M059J (cell line): ENCODE results near the gene CHPF. TPM values are rescaled to one million over a fixed set of nuclear protein-coding genes. Genes with fewer than 3 reads are reported as not detected.

Source experiments
- DNase-seq: peaks from one replicate; pipeline ENCODE4 v3.0.0-alpha.2; 2012; ENCODE audit warnings: low read depth
- total RNA-seq: library from RNA; depleted of rRNA; stranded (reverse); fragments of >200 nt; shearing (Covaris generic); gene quantifications from 2 replicates; pipeline ENCODE4 v1.2.3, GENCODE V29; 2014

The CHPF gene
- total RNA-seq, 1 experiment from 2014 or later: 227 TPM

- DNase-seq: no peak
Measured at GRCh38 chr2:219533930-219534661, 9.5 kb downstream of the CHPF start.

GRCh38 chr2:219532378-219532649, 11.3 kb downstream of the CHPF start:
- DNase-seq: no peak

GRCh38 chr2:219531639-219532377, 11.8 kb downstream of the CHPF start:
- no peak for DNase-seq

- DNase-seq: peak; percentile 70
Measured at GRCh38 chr2:219530048-219530963, 13.3 kb downstream of the CHPF start.

- DNase-seq: no peak
Measured at GRCh38 chr2:219527472-219527871, 16.1 kb downstream of the CHPF start.

GRCh38 chr2:219527076-219527394, 16.6 kb downstream of the CHPF start:
- peak; percentile 20 for DNase-seq

GRCh38 chr2:219526320-219527075, 17.1 kb downstream of the CHPF start:
- no peak for DNase-seq

GRCh38 chr2:219525533-219526232, 17.9 kb downstream of the CHPF start:
- no peak for DNase-seq

- DNase-seq: no peak
Measured at GRCh38 chr2:219524817-219525216, 18.8 kb downstream of the CHPF start.

GRCh38 chr2:219523031-219523671, 20.5 kb downstream of the CHPF start:
- no peak for DNase-seq

- peak; percentile 77 for DNase-seq
Measured at GRCh38 chr2:219522111-219523030, 21.2 kb downstream of the CHPF start.

- DNase-seq: peak; percentile 52
Measured at GRCh38 chr2:219521066-219521880, 22.3 kb downstream of the CHPF start.

GRCh38 chr2:219520079-219520478, 23.5 kb downstream of the CHPF start:
- DNase-seq: no peak

- DNase-seq: no peak
Measured at GRCh38 chr2:219519526-219519916, 24.1 kb downstream of the CHPF start.

GRCh38 chr2:219517954-219518778, 25.4 kb downstream of the CHPF start:
- DNase-seq: no peak

GRCh38 chr2:219516888-219517287, 26.7 kb downstream of the CHPF start:
- no peak for DNase-seq

GRCh38 chr2:219515874-219516629, 27.6 kb downstream of the CHPF start:
- DNase-seq: no peak
